DND-41 (cell line): ENCODE results near the gene SEMA3B.

Experiments
- ATAC-seq: fragments of 200-7000 bp; cut with Tn5 transposase; 3 replicates; pipeline ENCODE4 v1.9.1; 2021; ENCODE audit warnings: low read depth; ENCODE audit not compliant: insufficient read depth
- DNase-seq: peaks from one replicate; pipeline ENCODE4 v3.0.0-alpha.2; 2020
- H2AFZ ChIP-seq: 2 replicates; pipeline ENCODE4 v1.6.0; 2012; ENCODE audit warnings: low read depth, low read length
- H3K27ac ChIP-seq: 2 replicates; pipeline ENCODE4 v1.5.1; 2012; ENCODE audit warnings: low read length, inconsistent platforms
- H3K27me3 ChIP-seq: fragments of 200-600 bp; sonication (generic); 2 replicates; pipeline ENCODE4 v1.6.0; 2012; ENCODE audit warnings: low read length, mild to moderate bottlenecking, inconsistent platforms; ENCODE audit not compliant: insufficient read depth, poor library complexity
- H3K36me3 ChIP-seq: 2 replicates; pipeline ENCODE4 v1.5.1; 2012; ENCODE audit warnings: low read length, inconsistent platforms; ENCODE audit not compliant: insufficient read depth
- H3K4me1 ChIP-seq: 2 replicates; pipeline ENCODE4 v1.5.1; 2012; ENCODE audit warnings: mild to moderate bottlenecking, low read length; ENCODE audit not compliant: insufficient read depth
- H3K4me2 ChIP-seq: 2 replicates; pipeline ENCODE4 v1.6.0; 2012; ENCODE audit warnings: mild to moderate bottlenecking, moderate library complexity, low read length, inconsistent platforms; ENCODE audit not compliant: insufficient read depth
- H3K4me3 ChIP-seq, 2 experiments: fragments of 200-600 bp in 1 of 2; shearing (Covaris generic) in 1 of 2; 2 replicates each; pipeline ENCODE4 v1.5.1; 2012 to 2016; ENCODE audit warnings: inconsistent platforms in 2 of 2, low read length in 2 of 2, mild to moderate bottlenecking in 2 of 2, low read depth in 1 of 2, moderate library complexity in 1 of 2
- H3K79me2 ChIP-seq: 2 replicates; pipeline ENCODE4 v1.6.0; 2012; ENCODE audit warnings: low read length, inconsistent platforms; ENCODE audit not compliant: insufficient read depth
- H3K9ac ChIP-seq: 2 replicates; pipeline ENCODE4 v1.6.0; 2012; ENCODE audit warnings: low read depth, mild to moderate bottlenecking, inconsistent platforms, low read length, moderate library complexity
- H3K9me3 ChIP-seq: 2 replicates; pipeline ENCODE4 v1.5.1; 2012; ENCODE audit warnings: low read length, moderate library complexity, mild to moderate bottlenecking, inconsistent platforms; ENCODE audit not compliant: insufficient read depth, severe bottlenecking
- H4K20me1 ChIP-seq: 2 replicates; pipeline ENCODE4 v1.6.0; 2012; ENCODE audit warnings: low read length; ENCODE audit not compliant: insufficient read depth
- CTCF ChIP-seq: IDR thresholded peaks from 2 replicates; pipeline ENCODE4 v1.5.1; 2012; ENCODE audit warnings: borderline replicate concordance, low read length, moderate library complexity, mild to moderate bottlenecking; ENCODE audit not compliant: poor library complexity, severe bottlenecking; ENCODE audit errors: extremely low read depth
- EZH2 ChIP-seq: IDR thresholded peaks from 3 replicates; pipeline ENCODE4 v1.6.1; 2012; ENCODE audit warnings: borderline replicate concordance, low read depth, mild to moderate bottlenecking, moderate library complexity, low read length, inconsistent platforms; ENCODE audit not compliant: severe bottlenecking

The SEMA3B gene

GRCh38 chr3:50318163-50318562, 49.2 kb downstream of the SEMA3B start:
- no peak overlapping the region for H3K4me3 ChIP-seq
- TF ChIP-seq CTCF, result no peak
- TF ChIP-seq EZH2, result no peak
- H4K20me1 ChIP-seq, result peaks cover 19% of the 10 kb centered on the region; the same call in 1 of the 2 replicates
- H3K4me1 ChIP-seq, result peaks cover 42% of the 10 kb centered on the region
- DNase-seq (no peak), ATAC-seq (no peak)
- H3K27ac ChIP-seq, result no peak overlapping the region
- H3K36me3 ChIP-seq, result peaks cover 44% of the 10 kb centered on the region
- H3K4me2 ChIP-seq, result peak overlapping the region; percentile 0; the same call in 1 of the 2 replicates
- no peak overlapping the region for H2AFZ ChIP-seq
- no peaks in the 10 kb centered on the region for H3K27me3 ChIP-seq
- H3K9ac ChIP-seq, result no peak overlapping the region
- H3K79me2 ChIP-seq, result peaks cover 24% of the 10 kb centered on the region
- no peaks in the 10 kb centered on the region for H3K9me3 ChIP-seq

GRCh38 chr3:50318615-50319014, 49.7 kb downstream of the SEMA3B start:
- peak overlapping the region; percentile 78; the same call in 1 of the 2 replicates for H3K4me2 ChIP-seq

GRCh38 chr3:50319181-50319893, 50.4 kb downstream of the SEMA3B start:
- no peaks in the 10 kb centered on the region for H3K9me3 ChIP-seq
- peaks cover 42% of the 10 kb centered on the region for H3K4me1 ChIP-seq
- DNase-seq (no peak), ATAC-seq (no peak)
- peaks cover 24% of the 10 kb centered on the region for H3K79me2 ChIP-seq
- peak overlapping the region in 1 of 2 experiments; percentile 74; a peak in 2 of 4 replicates for H3K4me3 ChIP-seq
- H4K20me1 ChIP-seq, result peaks cover 19% of the 10 kb centered on the region; the same call in 1 of the 2 replicates
- peak overlapping the region; percentile 78; the same call in 1 of the 2 replicates for H3K4me2 ChIP-seq
- no peak overlapping the region for H2AFZ ChIP-seq
- TF ChIP-seq CTCF (no peak), EZH2 (no peak)
- H3K27ac ChIP-seq, result no peak overlapping the region
- H3K9ac ChIP-seq, result no peak overlapping the region
- peaks cover 48% of the 10 kb centered on the region for H3K36me3 ChIP-seq
- no peaks in the 10 kb centered on the region for H3K27me3 ChIP-seq

More at GRCh38 chr3:50318615-50319014, 49.7 kb downstream of the SEMA3B start:
- DNase-seq (no peak), ATAC-seq (no peak)
- TF ChIP-seq EZH2 (no peak), CTCF (no peak)
- Histone ChIP-seq H3K9me3 (no peaks in the 10 kb centered on the region), H3K36me3 (peaks cover 44% of the 10 kb centered on the region), H3K4me1 (peaks cover 42% of the 10 kb centered on the region), H4K20me1 (peaks cover 19% of the 10 kb centered on the region; the same call in 1 of the 2 replicates), H3K27me3 (no peaks in the 10 kb centered on the region), H3K27ac (no peak overlapping the region), H2AFZ (no peak overlapping the region), H3K4me3 (no peak overlapping the region), H3K9ac (no peak overlapping the region), H3K79me2 (peaks cover 24% of the 10 kb centered on the region)
